Ovary (tissue), 3 donors: ENCODE data around the gene RRAD.
A peak's percentile ranks its signal among the peaks of the same experiment; 100 is the strongest.

ENCODE experiments used
- POLR2A ChIP-seq: fragments of 450-650 bp; IDR thresholded peaks from one replicate; pipeline ENCODE4 v1.6.1; 2017; ENCODE audit warnings: antibody characterized with exemption, mild to moderate bottlenecking, moderate library complexity
- TF ChIP-seq, protein P1 (sequence below), 3 donors: fragments of 450-650 bp in 2 of 3; fragments of 200-600 bp in 1 of 3; IDR thresholded peaks; one replicate each; pipeline versions ENCODE4 v1.5.1 to v1.8.0; 2016 to 2022; ENCODE audit warnings: antibody characterized with exemption in 3 of 3, mild to moderate bottlenecking in 1 of 3
- donor health status: DM: no; HTN: no; CAD: no.

DNA sequence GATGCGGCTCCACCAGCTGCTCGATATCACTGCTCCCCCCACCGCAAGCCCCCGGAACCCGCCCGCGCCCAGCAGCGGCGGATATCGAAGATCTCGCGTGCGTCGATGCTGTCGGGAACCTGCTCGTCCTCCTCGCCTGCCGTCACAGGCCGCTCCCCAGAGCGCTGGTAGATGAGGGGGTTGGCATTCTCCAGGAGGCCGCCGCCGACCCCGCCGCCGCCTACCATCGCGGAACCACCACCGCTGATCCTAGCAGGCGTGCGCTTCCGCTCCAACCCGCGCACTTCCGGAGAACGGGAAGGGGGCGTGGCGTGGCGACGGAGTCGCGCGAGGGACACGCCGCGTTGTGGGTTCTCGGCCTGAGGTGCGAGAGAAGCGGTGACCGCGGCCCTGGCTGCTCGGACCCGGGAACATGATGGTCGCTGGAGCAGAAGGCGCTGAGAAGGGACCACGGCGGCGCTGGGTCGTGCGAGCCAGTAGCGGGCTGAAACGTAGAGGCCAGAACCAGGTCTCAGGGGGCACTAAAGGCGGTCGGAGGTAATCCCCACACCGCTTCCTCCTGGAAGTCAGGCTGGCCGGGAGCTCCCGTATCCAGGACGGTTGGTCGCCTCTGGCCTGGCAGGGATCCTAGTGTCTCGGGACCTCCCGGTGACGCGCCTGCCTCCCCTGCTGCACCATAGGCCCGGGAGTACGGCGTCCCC, 9.0 kb upstream of the RRAD start, which contains the start of gene CIAO2B:
- TF ChIP-seq POLR2A, result peak; percentile 91
- TF ChIP-seq, protein P1, sequence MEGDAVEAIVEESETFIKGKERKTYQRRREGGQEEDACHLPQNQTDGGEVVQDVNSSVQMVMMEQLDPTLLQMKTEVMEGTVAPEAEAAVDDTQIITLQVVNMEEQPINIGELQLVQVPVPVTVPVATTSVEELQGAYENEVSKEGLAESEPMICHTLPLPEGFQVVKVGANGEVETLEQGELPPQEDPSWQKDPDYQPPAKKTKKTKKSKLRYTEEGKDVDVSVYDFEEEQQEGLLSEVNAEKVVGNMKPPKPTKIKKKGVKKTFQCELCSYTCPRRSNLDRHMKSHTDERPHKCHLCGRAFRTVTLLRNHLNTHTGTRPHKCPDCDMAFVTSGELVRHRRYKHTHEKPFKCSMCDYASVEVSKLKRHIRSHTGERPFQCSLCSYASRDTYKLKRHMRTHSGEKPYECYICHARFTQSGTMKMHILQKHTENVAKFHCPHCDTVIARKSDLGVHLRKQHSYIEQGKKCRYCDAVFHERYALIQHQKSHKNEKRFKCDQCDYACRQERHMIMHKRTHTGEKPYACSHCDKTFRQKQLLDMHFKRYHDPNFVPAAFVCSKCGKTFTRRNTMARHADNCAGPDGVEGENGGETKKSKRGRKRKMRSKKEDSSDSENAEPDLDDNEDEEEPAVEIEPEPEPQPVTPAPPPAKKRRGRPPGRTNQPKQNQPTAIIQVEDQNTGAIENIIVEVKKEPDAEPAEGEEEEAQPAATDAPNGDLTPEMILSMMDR (IDR thresholded peaks at IDR 0.05), result peak in 1 of 3 donors; percentile 5
